ENCODE data around the gene EPB41L4B. TPM values are rescaled to one million over a fixed set of nuclear protein-coding genes. Genes with fewer than 3 reads are reported as not detected.
"Not testable (repeated sequence)": the region's sequence is repeated elsewhere in the genome, so short reads cannot be mapped to it uniquely, and the experiment has no call there.

EPB41L4B gene
- total RNA-seq, 2 donors from 2014 or later = 41.9 to 122 TPM

DNA sequence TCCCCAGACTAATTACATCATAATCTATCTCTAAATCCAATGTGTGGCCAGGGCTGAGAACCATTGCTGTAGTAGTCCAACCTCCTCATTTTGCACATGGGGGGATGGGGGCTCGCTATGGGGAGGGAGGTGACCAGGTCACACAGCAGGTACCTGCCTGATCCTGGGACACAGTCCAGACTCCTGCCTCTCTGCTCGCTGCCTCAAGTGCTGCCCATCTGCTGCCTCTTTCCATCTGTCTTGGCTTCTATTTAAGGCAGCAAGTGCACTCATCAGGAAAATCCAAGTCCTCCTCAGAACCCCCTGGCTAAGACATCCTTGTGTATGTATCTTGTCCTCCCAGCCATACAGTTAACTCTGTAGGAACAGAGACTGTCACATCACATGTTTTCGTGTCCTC lies 96.1 kb downstream of the EPB41L4B start:
- H3K27ac ChIP-seq = no peak overlapping the region
- no peak overlapping the region for H3K4me3 ChIP-seq
- WGBS, 2 donors = 81 to 87% methylated on average over 3 of the region's 3 CpGs
- H3K27me3 ChIP-seq = no peaks in the 10 kb centered on the region
- intact Hi-C loops (cut with DNase I) = no loop called here
- no peak for DNase-seq
- no peaks in the 10 kb centered on the region for H3K36me3 ChIP-seq (replicated peaks in 1 of 2; ENCODE audit: insufficient read depth in 1 of 2, low read depth in 2 of 2)
- H3K4me1 ChIP-seq = peaks cover 7% of the 10 kb centered on the region
- H3K9me3 ChIP-seq = no peaks in the 10 kb centered on the region
- ATAC-seq = no peak
- TF ChIP-seq POLR2A (IDR thresholded peaks at IDR 0.05) = no peak
- TF ChIP-seq, protein P1, sequence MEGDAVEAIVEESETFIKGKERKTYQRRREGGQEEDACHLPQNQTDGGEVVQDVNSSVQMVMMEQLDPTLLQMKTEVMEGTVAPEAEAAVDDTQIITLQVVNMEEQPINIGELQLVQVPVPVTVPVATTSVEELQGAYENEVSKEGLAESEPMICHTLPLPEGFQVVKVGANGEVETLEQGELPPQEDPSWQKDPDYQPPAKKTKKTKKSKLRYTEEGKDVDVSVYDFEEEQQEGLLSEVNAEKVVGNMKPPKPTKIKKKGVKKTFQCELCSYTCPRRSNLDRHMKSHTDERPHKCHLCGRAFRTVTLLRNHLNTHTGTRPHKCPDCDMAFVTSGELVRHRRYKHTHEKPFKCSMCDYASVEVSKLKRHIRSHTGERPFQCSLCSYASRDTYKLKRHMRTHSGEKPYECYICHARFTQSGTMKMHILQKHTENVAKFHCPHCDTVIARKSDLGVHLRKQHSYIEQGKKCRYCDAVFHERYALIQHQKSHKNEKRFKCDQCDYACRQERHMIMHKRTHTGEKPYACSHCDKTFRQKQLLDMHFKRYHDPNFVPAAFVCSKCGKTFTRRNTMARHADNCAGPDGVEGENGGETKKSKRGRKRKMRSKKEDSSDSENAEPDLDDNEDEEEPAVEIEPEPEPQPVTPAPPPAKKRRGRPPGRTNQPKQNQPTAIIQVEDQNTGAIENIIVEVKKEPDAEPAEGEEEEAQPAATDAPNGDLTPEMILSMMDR (IDR thresholded peaks at IDR 0.05) = no peak

GRCh38 chr9:109218242-109218641 lies 102.6 kb downstream of the EPB41L4B start:
- H3K27me3 ChIP-seq; H3K27ac ChIP-seq; H3K4me1 ChIP-seq; H3K4me3 ChIP-seq; intact Hi-C loops (cut with DNase I); H3K9me3 ChIP-seq; ATAC-seq; DNase-seq; H3K36me3 ChIP-seq (replicated peaks in 1 of 2; ENCODE audit: insufficient read depth in 1 of 2, low read depth in 2 of 2): not testable (repeated sequence)
- WGBS, 2 donors = 82 to 85% methylated on average over 4 of the region's 4 CpGs

- ATAC-seq (no peak), DNase-seq (no peak)
- Histone ChIP-seq H3K4me1 (peaks cover 11% of the 10 kb centered on the region), H3K27ac (no peak overlapping the region), H3K4me3 (no peak overlapping the region), H3K27me3 (no peaks in the 10 kb centered on the region), H3K9me3 (no peaks in the 10 kb centered on the region), H3K36me3 (replicated peaks in 1 of 2; ENCODE audit: insufficient read depth in 1 of 2, low read depth in 2 of 2) (no peaks in the 10 kb centered on the region)
- TF ChIP-seq, protein P1 (IDR thresholded peaks at IDR 0.05) = no peak
- TF ChIP-seq POLR2A (IDR thresholded peaks at IDR 0.05) = no peak
- WGBS, 2 donors = 90 to 94% methylated on average over 6 of the region's 6 CpGs
- intact Hi-C loops (cut with DNase I) = no loop called here
Measured at GRCh38 chr9:109214414-109214813, 106.4 kb downstream of the EPB41L4B start.

DNA sequence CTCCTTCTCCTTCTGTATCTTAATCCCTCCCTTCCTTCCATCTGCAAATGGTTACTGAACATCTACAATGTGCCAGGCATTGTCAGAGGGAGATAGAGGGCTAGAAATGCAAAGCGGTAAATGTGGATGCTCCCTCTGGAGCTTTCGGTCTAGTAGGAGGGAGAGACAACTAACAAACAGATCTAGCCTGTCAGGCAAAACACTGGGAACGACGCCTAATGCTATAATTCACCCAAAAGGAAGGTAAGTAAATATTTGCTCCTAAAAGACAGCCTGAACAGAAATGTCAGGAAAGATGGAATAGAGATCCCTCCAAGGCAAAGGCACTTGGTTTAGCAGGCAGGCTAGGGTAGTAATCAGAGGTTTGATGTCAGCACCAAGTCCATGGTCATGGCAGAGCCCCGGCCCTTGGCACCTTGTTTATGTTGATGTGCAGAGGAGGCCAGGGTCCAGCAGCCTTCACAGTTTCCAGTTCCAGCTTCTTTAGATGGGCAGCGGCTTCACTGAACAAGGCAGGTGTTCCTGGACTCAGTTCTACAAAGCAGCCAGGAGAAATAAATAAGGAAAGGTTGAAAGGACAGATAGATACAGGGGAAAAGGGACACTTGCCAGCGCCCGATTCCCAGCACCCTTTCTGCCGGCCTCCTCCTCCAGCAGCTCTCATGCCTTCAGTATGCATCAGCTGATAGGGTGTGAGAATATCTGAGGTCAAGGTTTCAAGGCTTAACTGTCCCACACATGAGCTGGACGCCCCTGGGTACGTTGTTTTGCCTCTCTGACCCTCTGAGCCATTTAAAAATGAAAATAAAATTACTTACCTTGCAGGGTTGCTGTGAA lies 107.4 kb downstream of the EPB41L4B start:
- Histone ChIP-seq H3K4me3 (no peak overlapping the region), H3K9me3 (no peaks in the 10 kb centered on the region), H3K27me3 (no peaks in the 10 kb centered on the region), H3K27ac (no peak overlapping the region), H3K36me3 (replicated peaks in 1 of 2; ENCODE audit: insufficient read depth in 1 of 2, low read depth in 2 of 2) (no peaks in the 10 kb centered on the region), H3K4me1 (peaks cover 11% of the 10 kb centered on the region)
- DNase-seq (no peak), ATAC-seq (no peak)
- intact Hi-C loops (cut with DNase I) = no loop called here
- TF ChIP-seq, protein P1 (IDR thresholded peaks at IDR 0.05) = no peak
- no peak for TF ChIP-seq POLR2A (IDR thresholded peaks at IDR 0.05)
- 40 to 43% methylated on average over 11 of the region's 11 CpGs for WGBS, 2 donors

GRCh38 chr9:109212768-109213167 lies 108.1 kb downstream of the EPB41L4B start:
- intact Hi-C loops (cut with DNase I) = no loop called here
- Histone ChIP-seq H3K9me3 (no peaks in the 10 kb centered on the region), H3K36me3 (replicated peaks in 1 of 2; ENCODE audit: insufficient read depth in 1 of 2, low read depth in 2 of 2) (no peaks in the 10 kb centered on the region), H3K4me3 (no peak overlapping the region), H3K4me1 (peaks cover 11% of the 10 kb centered on the region), H3K27me3 (no peaks in the 10 kb centered on the region), H3K27ac (no peak overlapping the region)
- WGBS, 2 donors = 2 to 29% methylated on average over 4 of the region's 4 CpGs
- no peak for TF ChIP-seq POLR2A (IDR thresholded peaks at IDR 0.05)
- TF ChIP-seq, protein P1 (IDR thresholded peaks at IDR 0.05) = no peak
- no peak for DNase-seq
- ATAC-seq = no peak

All from body of pancreas (tissue), 4 donors.